ENCODE data around the gene SNTN.

DNA sequence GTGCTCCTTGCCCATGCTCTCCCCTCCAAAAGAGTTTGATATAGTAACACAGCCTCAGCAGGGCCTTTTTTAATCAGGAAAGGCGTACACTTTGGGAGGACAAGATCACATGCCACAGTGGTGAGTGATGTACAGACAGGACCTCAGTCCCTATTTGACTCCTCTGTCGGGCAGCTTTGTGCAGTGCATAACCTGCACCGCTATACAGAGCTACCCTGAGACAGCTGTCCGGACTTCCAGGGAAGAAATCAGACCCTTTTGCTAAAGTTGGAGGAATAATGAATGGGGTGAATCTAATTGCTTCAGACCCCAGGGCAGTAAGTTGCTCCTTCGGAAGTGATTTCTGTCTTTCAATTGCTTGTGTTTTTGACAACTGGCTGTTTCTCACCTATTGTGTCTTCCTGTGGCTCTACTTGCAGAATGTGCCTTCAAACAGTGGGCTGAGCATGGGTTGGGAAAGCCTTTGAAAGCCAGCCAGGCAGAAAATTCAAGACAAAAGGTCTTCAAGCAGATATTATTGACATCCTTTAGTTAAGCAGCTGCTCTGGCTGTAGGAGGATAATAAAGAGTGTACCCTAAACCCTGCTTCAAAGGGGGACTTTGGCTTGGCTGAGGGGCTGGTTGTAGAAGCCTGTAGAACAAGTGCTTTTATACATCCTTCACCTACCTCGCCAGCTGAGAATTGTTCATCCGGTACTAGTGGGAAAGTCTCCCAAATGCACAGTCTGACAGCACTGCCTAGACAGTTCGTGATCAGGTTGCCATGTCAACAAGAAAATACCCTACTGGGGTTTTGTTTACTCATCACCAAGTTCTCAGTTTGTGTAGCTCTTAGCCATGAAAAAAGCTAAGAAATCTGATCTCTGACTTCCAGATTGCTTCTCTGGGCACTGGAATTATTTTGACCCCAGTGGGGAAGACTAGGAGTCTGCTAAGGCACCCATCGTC, 35.1 kb downstream of the SNTN start:
- TF ChIP-seq GABPA (IDR thresholded peaks at IDR 0.05; ENCODE audit: low read depth) = no peak
- TF ChIP-seq, protein P1, sequence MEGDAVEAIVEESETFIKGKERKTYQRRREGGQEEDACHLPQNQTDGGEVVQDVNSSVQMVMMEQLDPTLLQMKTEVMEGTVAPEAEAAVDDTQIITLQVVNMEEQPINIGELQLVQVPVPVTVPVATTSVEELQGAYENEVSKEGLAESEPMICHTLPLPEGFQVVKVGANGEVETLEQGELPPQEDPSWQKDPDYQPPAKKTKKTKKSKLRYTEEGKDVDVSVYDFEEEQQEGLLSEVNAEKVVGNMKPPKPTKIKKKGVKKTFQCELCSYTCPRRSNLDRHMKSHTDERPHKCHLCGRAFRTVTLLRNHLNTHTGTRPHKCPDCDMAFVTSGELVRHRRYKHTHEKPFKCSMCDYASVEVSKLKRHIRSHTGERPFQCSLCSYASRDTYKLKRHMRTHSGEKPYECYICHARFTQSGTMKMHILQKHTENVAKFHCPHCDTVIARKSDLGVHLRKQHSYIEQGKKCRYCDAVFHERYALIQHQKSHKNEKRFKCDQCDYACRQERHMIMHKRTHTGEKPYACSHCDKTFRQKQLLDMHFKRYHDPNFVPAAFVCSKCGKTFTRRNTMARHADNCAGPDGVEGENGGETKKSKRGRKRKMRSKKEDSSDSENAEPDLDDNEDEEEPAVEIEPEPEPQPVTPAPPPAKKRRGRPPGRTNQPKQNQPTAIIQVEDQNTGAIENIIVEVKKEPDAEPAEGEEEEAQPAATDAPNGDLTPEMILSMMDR (IDR thresholded peaks at IDR 0.05) = no peak
- TF ChIP-seq FOXM1 (IDR thresholded peaks at IDR 0.05; ENCODE audit: low read depth) = no peak
- no peak for TF ChIP-seq TAF1 (IDR thresholded peaks at IDR 0.05; ENCODE audit: borderline replicate concordance, low read depth, low read length)
- TF ChIP-seq POLR2AphosphoS5 (IDR thresholded peaks at IDR 0.05; ENCODE audit: low read depth, low read length) = no peak
- TF ChIP-seq, protein P2, sequence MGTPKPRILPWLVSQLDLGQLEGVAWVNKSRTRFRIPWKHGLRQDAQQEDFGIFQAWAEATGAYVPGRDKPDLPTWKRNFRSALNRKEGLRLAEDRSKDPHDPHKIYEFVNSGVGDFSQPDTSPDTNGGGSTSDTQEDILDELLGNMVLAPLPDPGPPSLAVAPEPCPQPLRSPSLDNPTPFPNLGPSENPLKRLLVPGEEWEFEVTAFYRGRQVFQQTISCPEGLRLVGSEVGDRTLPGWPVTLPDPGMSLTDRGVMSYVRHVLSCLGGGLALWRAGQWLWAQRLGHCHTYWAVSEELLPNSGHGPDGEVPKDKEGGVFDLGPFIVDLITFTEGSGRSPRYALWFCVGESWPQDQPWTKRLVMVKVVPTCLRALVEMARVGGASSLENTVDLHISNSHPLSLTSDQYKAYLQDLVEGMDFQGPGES (IDR thresholded peaks at IDR 0.05; ENCODE audit: low read depth, low read length) = no peak
- no peak for TF ChIP-seq YY1 (IDR thresholded peaks at IDR 0.05; ENCODE audit: low read depth)
- TF ChIP-seq RFX5 (IDR thresholded peaks at IDR 0.05; ENCODE audit: low read length) = no peak
- TF ChIP-seq, protein P3, sequence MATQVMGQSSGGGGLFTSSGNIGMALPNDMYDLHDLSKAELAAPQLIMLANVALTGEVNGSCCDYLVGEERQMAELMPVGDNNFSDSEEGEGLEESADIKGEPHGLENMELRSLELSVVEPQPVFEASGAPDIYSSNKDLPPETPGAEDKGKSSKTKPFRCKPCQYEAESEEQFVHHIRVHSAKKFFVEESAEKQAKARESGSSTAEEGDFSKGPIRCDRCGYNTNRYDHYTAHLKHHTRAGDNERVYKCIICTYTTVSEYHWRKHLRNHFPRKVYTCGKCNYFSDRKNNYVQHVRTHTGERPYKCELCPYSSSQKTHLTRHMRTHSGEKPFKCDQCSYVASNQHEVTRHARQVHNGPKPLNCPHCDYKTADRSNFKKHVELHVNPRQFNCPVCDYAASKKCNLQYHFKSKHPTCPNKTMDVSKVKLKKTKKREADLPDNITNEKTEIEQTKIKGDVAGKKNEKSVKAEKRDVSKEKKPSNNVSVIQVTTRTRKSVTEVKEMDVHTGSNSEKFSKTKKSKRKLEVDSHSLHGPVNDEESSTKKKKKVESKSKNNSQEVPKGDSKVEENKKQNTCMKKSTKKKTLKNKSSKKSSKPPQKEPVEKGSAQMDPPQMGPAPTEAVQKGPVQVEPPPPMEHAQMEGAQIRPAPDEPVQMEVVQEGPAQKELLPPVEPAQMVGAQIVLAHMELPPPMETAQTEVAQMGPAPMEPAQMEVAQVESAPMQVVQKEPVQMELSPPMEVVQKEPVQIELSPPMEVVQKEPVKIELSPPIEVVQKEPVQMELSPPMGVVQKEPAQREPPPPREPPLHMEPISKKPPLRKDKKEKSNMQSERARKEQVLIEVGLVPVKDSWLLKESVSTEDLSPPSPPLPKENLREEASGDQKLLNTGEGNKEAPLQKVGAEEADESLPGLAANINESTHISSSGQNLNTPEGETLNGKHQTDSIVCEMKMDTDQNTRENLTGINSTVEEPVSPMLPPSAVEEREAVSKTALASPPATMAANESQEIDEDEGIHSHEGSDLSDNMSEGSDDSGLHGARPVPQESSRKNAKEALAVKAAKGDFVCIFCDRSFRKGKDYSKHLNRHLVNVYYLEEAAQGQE (IDR thresholded peaks at IDR 0.05; ENCODE audit: low read depth, low read length) = no peak

Measured in SK-N-SH (cell line).